ENCODE measurements around the gene TMEM132E.
A peak's percentile ranks its signal among the peaks of the same experiment; 100 is the strongest.

Gene TMEM132E

GRCh38 chr17:34542700-34543336, 36.6 kb upstream of the TMEM132E start:
- TF ChIP-seq, protein P1, sequence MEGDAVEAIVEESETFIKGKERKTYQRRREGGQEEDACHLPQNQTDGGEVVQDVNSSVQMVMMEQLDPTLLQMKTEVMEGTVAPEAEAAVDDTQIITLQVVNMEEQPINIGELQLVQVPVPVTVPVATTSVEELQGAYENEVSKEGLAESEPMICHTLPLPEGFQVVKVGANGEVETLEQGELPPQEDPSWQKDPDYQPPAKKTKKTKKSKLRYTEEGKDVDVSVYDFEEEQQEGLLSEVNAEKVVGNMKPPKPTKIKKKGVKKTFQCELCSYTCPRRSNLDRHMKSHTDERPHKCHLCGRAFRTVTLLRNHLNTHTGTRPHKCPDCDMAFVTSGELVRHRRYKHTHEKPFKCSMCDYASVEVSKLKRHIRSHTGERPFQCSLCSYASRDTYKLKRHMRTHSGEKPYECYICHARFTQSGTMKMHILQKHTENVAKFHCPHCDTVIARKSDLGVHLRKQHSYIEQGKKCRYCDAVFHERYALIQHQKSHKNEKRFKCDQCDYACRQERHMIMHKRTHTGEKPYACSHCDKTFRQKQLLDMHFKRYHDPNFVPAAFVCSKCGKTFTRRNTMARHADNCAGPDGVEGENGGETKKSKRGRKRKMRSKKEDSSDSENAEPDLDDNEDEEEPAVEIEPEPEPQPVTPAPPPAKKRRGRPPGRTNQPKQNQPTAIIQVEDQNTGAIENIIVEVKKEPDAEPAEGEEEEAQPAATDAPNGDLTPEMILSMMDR (conservative IDR thresholded peaks at IDR 0.05; ENCODE audit: low read length): peak; percentile 78
- DNase-seq (ENCODE audit: low read depth): peak; percentile 8
- no peak overlapping the region for H3K4me3 ChIP-seq (ENCODE audit: low read length)

- no peak for DNase-seq (ENCODE audit: low read depth)
- TF ChIP-seq, protein P1 (conservative IDR thresholded peaks at IDR 0.05; ENCODE audit: low read length): no peak
- no peak overlapping the region for H3K4me3 ChIP-seq (ENCODE audit: low read length)
These were observed 31.8 kb upstream of the TMEM132E start for GRCh38 chr17:34547453-34548063.

GRCh38 chr17:34549966-34550365, 29.4 kb upstream of the TMEM132E start:
- TF ChIP-seq, protein P1 (conservative IDR thresholded peaks at IDR 0.05; ENCODE audit: low read length): no peak
- DNase-seq (ENCODE audit: low read depth): no peak

GRCh38 chr17:34553907-34554306, 25.5 kb upstream of the TMEM132E start:
- TF ChIP-seq, protein P1 (conservative IDR thresholded peaks at IDR 0.05; ENCODE audit: low read length): no peak
- DNase-seq (ENCODE audit: low read depth): no peak
- no peak overlapping the region for H3K4me3 ChIP-seq (ENCODE audit: low read length)

More at GRCh38 chr17:34549966-34550365, 29.4 kb upstream of the TMEM132E start:
- H3K4me3 ChIP-seq (ENCODE audit: low read length): no peak overlapping the region

DNA sequence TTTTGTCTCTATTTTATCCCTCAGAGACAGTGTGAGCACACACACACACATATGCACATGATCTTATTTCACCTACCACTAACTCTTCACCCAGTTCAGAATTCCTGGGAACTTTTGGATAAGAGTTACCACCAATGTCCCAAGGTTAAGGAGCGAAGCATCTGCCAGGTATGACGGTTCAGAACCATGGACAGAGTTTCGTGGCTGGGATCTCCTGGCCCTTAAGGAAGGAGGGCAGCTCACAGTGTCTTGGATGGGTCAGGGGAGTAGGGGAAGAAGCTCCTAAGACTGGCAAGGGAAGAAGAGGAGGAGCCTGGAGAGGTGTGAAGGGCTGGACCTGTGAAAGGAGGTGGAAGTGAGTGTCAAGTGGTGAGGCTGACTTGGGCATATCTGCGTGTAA, 23.0 kb upstream of the TMEM132E start:
- no peak for DNase-seq (ENCODE audit: low read depth)
- TF ChIP-seq, protein P1 (conservative IDR thresholded peaks at IDR 0.05; ENCODE audit: low read length): no peak
- H3K4me3 ChIP-seq (ENCODE audit: low read length): no peak overlapping the region

GRCh38 chr17:34556931-34557330, 22.5 kb upstream of the TMEM132E start:
- TF ChIP-seq, protein P1 (conservative IDR thresholded peaks at IDR 0.05; ENCODE audit: low read length): no peak
- H3K4me3 ChIP-seq (ENCODE audit: low read length): no peak overlapping the region
- DNase-seq (ENCODE audit: low read depth): no peak

DNA sequence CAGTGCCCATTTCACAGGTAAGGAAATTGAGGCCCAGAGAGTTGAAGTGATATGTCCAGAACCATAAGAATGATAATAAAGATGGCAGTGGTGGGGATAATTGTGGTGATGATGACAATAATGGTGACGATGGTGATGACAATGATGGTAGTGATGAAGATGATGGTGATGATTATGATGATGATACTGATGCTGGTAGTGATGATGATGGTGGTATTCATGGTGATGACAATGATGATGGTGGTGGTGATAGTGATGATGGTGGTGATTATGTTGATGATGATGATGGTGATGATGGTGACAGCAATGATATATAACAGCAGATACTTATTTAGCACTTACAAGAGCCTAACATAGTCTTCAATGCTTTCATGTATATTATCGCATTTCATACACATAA, 18.1 kb upstream of the TMEM132E start:
- H3K4me3 ChIP-seq (ENCODE audit: low read length): no peak overlapping the region
- DNase-seq (ENCODE audit: low read depth): no peak
- TF ChIP-seq, protein P1 (conservative IDR thresholded peaks at IDR 0.05; ENCODE audit: low read length): no peak
